NCI-H2081 treated with DMSO at 0.1 percent for 48 hours (cell line): ENCODE measurements around the gene IQCC.
A peak's percentile ranks its signal among the peaks of the same experiment; 100 is the strongest.

ENCODE experiments used
- DNase-seq: peaks from one replicate; lab custom pipeline; 2025; lab: John Stamatoyannopoulos, UW

The IQCC gene

DNA sequence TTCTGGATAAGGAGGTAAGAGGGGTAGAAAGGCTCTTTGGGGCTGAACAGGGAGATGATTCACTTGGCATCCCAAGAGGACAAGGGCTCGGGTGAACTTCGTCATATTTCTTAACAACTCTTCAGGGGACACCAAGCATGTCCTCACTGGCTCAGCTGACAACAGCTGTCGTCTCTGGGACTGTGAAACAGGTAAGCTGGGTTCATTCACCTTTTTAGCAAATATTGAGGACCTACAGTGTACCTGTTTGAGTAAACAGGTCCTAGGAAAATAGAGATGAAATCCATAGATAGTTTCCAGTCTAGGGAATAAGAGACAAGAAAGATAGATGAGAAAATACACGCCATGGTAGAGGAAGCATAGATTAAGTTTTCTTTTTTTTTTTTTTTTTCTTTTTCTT is 18.8 kb downstream of the IQCC start:
- no peak for DNase-seq

DNA sequence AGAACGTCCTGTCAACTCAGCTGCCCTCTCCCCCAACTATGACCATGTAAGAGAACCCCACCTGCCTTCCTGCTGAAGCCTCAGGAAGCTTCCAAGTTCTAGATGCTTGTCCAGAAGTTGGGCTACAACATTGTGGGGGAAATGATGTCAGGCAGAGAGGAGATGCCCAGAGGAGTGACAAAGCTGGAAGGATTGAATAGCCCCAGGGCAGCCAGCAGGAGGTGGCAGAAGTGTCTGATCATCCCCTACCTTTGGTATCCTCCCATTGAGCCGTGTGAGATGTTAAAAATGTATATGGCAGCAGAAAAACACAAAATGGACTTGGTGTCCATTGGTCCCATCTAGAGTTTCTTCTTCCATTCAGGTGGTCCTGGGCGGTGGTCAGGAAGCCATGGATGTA is 23.3 kb downstream of the IQCC start:
- DNase-seq, result no peak

DNA sequence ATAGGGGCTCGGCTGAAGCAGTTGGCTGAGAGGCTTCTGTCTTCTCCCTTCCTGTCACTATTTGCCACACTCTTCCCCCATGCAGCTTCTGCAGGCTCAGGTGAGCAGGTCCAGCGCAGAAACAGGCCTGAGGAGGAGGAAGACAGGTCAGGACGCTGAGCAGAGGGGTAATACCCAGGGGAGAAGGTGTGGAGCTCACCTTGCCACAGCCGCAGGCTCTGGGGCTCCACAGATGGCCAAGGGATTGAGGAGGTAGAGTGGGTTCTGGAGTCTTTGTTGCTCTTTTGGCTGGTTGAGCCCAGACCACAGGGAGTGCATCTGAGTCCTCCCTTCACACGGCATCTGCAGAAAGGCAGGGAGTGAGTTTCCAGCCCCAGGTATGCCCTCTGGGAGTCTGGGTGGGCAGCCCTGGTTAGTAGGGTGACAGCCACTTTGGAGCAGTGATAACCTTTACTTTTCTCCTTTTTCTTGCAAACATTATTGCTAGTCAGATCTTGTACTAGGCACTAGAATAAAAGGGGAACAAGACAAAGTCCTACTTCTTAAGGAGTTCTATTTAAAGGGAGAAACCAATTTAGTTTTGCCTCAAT is 26.5 kb downstream of the IQCC start:
- DNase-seq, result no peak

DNA sequence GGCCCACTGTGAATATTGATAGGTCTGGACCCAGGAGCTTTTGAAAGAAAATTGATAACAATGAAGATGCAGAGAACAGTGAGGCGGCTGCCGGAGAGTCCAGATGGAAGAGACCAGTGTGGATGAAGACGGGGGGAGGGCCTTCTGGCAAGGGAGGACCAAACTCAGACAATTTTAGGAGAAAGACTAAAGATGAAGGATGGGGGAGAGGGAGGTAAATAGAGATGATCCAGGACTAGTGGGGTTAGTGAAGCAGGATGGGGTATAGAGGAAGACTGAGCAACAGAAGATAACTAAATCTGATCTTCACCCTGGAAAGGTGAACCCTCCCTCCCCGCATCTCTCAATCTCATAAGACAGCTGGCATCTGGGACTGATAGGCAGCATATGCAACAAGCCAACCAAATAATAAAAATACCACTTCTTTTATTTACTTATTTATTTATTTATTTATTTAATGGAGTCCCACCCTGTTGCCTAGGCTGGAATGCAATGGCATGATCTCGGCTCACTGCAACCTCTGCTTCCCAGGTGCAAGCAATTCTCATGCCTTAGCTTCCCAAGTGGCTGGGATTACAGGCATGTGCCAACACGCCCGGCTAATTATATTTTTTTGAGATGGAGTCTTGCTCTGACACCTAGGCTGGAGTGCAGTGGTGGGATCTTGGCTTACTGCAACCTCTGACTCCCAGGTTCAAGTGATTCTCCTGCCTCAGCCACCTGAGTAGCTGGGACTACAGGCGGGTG is 27.3 kb downstream of the IQCC start:
- no peak for DNase-seq

DNA sequence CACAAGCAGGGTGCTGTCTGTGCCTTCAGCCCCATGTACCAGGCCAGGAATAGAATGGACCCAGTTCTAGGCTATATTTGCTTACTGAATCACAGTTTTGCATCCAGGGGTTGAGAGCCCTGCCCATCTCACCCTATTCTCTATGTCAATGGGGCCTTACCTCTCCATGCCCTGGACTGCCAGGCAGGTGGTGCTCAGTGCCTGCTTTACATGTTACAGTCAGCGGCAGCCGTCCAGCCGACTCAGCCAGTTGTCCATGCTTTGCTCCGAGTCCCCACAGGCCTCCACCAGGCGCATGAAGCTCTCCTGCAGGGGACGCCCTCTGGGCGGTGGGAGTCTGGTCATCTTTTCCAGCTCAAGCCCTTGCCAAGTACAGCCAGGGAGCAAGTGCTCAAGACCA is 29.3 kb downstream of the IQCC start:
- no peak for DNase-seq

DNA sequence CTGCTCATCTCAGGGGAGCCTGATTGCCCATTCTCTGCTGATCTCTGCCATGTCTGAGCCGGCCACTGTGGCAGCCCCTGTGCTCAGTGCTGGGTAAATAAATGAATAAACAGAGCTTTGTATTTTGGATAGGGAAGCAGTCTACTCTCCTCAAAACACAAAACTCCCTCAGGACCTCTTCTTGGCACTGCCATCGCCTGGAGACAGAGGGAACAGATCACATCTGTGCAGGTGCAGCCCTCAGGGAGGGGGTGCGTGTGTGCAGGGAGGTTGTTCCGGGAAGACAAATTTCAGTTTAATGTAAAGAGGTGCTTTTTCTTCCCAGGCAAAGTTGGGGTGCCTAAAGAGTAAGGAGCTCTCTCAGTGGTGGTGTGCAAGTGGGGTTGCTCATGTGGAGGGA is 33.9 kb downstream of the IQCC start:
- no peak for DNase-seq

DNA sequence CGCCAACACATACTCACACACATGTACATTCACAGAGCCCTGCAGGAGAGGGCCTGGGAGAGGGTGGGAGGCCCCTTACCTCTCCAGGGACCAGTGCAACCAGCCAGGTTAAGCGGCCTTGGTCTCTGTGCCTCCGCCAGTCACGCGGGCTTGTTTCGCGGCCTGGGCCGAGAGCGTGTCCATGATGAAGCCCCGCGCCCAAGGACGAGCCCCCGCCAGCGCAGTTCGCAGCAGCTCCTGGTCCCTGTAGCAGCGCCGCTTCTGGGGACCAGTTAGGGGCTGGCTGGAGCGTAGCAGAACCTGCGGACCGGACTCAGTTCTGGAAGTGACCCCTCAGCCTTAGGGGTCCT is 34.3 kb downstream of the IQCC start:
- no peak for DNase-seq

DNA sequence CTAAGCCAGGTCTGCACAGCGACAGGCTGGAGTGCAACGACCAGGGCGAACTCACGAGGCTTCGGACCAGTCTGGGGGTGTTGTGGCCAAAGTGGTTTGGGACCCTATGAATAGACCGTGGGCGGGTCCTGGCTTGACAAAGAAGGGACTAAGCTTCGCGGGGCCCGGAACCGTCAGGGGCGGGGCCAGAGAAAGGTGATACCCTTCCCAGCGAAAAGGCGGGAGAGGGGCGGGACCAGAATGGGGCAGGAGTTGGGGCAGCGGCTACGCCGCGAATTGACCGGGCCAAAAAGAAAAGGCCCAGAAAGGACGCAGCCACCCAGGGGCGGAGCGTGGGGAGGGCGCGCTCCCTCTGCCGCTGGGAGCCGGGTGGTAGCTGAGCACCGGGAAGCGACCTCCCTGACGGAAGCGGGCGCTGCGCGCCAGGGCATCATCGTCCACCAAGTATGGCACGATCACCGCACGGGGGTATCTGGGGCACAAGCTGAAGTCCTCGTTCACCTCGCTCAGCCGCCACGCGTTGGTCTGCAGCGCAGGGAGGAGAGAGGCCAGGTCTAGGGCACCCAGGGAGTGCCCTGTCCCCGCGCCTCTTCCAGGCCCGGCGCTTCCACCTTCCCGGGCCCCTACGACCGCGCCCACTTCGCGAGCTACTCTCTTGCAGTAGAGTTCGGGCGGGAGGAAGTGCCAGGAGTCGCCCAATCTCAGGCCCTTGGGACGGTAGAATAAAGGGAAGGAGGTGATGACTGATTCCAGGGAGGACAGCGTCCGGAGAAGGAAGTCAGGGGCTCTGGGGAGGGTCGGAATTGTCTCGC is 34.9 kb downstream of the IQCC start:
- peak; percentile 9 for DNase-seq

DNA sequence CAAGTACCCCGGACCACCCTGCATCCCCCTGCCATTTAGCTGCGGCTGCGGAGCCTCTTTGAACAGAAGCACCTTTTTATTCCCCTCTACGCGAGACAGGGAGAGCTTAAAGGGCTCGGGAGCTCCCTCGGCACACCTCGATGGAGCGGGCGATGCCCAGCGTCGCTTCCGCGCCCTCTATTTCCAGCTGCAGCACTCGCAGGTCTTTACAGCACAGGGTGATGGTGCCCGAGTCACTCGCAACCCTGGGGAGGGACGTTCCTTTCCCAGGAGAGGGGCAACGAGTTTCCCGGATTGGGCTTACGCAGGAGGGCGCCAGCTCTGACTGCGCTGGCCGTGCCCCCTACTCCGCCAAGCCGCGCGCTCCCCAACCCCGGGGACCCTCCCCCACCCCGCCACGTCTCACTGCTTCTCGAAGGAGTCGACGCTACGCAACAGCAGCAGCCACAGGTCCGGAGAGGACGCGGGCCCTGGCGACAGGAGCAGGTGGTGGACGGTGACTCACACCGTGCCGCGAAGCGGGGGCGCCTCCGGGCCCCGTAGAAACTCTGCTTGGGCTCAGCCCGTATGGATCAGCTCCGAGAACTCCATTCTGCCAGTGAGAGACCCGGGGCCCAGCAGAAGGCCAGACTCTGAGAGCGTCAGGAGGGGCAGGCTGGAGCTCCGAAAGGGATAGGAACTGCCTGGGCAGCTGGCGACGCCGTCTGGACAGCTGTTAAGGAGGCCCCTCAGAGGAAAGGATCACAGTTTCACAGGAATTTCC is 35.7 kb downstream of the IQCC start:
- no peak for DNase-seq

DNA sequence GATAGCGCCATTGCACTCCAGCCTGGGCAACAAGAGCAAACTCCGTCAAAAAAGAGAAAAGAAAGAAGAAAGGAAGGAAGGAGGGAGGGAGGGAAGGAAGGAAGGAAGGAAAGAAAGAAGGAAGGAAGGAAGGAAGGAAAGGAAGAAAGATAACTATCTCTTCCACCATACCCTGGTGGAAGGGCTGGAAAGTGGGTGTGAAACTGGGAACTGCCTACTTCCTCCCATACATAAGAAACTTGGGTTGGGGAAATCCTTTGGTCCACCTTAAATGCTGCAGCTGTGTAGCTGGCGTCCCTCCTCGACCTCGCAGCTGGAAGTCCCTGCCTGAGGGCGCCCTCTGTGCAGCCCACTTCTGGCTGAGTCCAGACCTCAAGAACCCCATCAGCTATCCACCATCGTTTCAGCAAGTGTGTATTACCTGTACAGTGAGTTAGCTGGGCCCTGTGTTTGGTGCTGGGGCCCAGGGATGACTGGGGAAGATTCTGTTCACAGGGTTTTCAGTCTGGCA is 36.9 kb downstream of the IQCC start:
- DNase-seq, result no peak

DNA sequence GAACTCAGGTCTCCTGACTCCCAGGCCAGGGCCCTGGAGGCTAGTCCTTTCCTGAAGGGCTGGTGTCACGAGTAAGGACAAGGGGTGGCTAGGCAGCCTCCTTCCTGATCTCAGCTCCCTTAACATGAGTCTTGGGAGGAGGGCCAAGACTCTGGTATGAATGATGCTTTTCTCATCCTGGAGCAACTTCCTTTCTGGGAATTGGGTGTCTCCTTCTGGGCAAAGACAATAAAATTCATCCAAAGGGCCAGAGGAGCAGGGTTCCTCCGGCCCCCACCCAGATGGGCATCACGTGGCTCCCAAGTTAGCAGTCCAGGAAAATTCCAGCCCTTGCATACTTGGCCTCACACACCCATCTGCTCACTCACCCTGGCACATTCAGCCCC is 41.4 kb downstream of the IQCC start, which contains the start of gene FAM167B:
Gene FAM167B, plus strand, starts transcription at position 335 of the 386 bp plus-strand sequence. CDS start 200 bp downstream, outside the sequence.
- no peak for DNase-seq

DNA sequence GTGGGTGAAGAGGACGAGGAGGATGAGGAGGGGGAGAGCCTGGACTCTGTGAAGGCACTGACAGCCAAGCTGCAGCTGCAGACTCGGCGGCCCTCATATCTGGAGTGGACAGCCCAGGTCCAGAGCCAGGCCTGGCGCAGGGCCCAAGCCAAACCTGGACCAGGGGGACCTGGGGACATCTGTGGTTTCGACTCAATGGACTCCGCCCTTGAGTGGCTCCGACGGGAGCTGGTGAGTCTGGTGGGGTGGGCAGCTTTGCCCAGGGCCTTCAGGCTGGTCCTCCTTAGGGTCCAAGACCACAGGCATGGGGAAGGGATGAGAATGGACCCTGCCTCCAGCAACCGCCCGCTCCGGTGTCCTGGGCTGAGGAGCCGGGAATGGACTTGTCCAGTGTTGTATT is 42.0 kb downstream of the IQCC start:
- DNase-seq, result no peak

DNA sequence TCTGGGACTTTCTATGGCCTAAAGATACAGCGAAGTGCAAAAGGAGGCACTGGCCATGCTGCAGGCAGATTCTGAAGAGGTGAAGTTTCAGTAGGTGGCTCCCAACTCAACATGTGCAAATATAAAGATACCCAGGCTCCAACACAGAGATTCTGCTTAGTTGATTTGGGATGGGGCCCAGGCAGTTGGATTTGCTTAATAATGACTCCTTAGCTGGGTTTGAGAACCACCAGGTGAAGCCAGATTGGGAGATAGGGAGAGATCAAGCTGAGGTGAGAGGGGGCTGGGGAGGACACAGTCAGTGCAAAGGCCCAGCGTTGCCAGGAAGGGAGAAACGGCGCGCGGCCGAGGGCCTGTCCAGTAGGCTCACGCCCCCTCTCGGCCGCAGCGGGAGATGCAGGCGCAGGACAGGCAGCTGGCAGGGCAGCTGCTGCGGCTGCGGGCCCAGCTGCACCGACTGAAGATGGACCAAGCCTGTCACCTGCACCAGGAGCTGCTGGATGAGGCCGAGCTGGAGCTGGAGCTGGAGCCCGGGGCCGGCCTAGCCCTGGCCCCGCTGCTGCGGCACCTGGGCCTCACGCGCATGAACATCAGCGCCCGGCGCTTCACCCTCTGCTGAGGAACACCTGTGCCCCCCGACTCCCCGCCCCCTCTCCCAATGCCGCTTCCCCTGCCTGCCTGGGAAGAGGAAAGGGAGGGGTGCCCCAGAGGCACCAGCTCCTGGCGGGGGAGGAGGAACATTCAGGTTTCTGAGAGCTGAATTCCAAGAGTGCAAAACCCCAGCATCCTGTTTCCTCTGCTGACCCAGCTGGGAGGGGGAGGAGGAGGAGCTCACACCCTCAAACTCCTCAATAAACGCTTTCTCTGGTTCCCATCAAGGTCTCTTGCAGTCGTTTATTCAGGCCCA is 42.8 kb downstream of the IQCC start:
- peak; percentile 66 for DNase-seq

DNA sequence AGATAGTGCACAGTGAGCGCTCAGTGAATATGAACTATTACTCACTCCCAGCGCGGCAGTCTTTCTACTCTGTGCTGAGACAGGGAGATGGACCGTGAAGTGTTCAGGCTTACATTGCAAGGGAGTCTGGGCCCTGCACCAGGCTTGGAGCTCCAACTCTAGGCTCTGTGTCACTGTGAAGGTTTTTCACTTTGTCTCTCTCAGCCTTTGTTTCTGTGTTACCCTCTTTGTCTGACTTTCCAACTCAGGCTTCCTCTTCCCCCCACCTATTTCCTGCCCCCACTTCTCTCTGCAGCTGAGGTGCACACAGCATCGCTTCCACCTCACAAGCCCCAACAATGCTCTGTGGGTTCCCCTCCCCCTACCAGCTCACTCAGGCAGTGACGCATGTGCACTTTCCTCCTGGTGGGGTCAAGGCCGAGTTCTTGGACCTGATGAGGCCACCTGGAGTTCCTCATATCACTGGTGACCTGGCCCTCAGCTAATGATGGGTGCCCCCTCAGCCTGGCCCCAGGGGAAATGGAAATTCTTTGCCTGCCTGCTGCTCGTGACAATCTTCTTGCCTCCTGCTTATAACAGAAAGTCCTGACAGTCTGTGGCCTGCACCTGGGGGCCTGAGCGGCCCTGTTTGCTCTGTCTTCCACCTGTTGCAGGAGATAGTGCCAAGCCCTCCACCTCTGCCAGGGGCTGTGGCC is 44.5 kb downstream of the IQCC start:
- DNase-seq, result no peak

DNA sequence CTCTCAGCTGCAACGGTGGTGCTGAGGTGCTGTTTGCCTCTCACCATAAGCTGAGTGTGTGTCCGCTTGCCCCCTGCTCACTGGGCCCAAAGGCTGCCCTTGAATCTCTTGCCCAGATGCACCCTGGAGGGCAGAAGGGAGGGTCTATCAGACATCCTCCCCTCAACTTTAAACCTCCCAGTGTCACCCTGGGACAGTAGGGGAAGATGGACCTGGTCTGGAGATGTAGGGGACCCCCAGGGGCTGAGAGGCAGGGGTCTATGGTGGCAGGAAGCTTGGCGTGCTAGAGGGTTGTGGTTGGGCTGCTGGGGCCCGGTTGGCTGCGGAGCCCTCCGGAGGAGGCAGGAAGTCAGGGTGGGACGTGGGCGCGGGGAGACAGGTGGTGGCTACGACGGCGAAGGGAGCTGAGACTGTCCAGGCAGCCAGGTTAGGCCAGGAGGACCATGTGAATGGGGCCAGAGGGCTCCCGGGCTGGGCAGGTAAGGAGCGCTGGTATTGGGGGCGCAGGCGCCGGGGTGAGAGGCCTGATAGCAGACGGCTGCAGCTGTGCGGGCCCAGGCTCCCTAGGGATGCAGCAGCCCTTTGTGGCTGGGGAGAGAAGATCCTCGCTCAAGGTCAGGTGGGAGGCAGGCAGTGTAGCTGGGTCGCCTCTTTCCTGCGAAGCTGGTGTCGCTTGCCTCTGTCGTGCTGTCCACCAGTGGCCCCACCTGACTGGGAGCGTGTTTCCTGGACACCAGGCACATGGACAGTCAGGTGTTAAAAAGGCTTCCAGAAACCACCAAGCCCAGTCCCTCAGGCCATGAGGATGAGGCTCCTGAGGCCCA is 45.6 kb downstream of the IQCC start, which contains the start of gene LCK:
Gene LCK, plus strand, starts transcription at position 373 of the 824 bp plus-strand sequence. CDS start 23,065 bp downstream, outside the sequence.
- DNase-seq, result no peak

DNA sequence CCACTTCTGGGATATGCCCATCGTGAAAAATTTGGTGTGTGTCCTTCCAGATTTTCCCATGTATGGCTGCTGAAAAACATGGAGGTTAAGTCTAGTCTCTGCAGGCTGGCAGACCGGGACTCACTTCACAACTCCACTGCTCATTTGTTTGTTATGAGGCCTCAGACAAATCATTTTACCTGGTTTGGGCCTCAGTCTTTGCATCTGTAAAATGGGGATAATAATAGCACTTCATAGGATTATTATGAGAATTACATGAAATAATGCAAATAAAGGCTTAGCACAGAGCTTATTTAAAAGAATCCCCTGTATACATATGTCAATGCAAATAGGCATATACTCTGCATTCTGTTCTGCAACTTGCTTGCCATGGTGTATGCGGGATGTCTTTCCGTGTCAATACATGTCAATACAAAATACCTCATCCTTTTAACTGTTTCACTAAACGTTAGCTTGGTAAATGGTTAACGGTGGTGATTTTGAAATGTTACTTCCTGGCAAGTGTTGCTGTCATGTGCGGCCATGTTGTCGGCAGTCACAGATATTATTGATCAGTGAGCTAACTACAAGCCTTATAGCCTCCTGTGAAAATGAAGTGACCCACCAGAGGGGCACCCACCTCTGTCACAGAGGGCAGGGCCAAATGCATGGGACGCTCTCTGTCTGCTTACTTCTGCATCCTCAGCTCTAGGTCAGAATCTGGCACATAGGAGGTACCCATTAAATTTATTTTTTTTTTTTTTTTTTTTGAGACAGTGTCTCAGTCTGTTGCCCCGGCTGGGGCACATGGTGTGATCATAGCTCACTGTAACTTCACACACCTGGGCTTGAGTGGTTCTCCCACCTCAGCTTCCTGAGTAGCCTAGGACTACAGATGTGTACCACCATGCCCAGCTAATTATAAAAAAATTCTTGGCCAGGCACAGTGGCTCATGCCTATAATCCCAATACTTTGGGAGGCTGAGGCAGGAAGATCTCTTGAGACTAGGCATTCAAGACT is 49.9 kb downstream of the IQCC start:
- no peak for DNase-seq

DNA sequence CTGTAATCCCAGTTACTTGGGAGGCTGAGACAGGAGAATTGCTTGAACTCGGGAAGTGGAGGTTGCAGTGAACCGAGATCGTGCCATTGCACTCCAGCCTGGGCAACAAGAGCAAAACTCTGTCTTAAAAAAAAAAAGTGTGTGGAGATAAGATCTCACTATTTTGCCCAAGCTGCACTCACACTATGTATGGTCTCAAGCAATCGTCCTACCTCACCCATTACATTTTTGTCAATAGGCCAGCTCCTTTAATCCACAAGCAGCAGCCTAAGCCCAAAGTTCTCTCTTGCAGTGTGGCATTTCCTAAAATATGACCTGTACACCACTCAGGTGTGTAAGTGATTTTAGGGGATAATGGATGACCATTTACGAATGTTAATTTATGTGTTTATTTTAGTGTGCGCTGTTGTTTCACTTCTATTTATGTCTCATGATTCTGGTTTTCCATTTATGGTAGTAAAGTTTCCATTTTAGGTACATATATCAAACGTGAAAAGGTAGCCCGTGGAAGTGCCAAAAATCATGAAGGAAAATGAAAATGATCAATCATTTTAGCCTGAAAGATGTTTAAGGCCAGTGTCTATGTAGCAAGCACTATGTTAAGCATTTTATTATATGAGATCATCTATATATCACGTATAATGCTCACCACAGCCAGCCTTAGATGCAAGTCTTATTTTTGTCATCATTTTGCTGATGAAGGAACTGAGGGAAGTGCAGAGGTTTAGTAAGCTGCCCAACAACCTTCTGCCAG is 51.2 kb downstream of the IQCC start:
- DNase-seq, result no peak

DNA sequence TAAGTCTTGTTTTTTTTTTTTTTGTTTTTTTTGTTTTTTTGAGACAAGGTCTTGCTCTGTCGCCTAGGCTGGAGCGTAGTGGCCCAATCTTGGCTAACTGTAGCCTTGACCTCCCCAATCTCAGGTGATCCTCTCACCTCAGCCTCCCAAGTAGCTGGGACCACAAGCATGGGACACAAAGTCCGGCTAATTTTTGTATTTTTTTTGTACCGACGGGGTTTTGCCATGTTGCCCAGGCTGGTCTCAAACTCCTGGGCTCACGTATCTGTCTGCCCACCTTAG is 51.7 kb downstream of the IQCC start:
- DNase-seq, result no peak
